CD14-positive monocyte (primary cell): ENCODE measurements around the gene RBM19. TPM values are rescaled to one million over a fixed set of nuclear protein-coding genes. Genes with fewer than 3 reads are reported as not detected.

ENCODE experiments used
- DNase-seq, 3 donors: peaks; one replicate each; pipeline ENCODE4 v3.0.0-alpha.2; 2011 to 2022
- H2AFZ ChIP-seq: 2 replicates; pipeline ENCODE4 v1.6.0; 2012; ENCODE audit warnings: mild to moderate bottlenecking, low read depth, low read length, inconsistent platforms; ENCODE audit not compliant: insufficient read depth, poor library complexity, severe bottlenecking
- H3K27ac ChIP-seq, 2 donors: 1 replicate in 1 of 2; 2 replicates in 1 of 2; pipeline ENCODE4 v1.5.1; 2012 to 2013; ENCODE audit warnings: low read length in 2 of 2, control low read depth in 1 of 2, inconsistent platforms in 1 of 2, low read depth in 1 of 2, mild to moderate bottlenecking in 1 of 2
- H3K27me3 ChIP-seq, 2 donors: one replicate each; pipeline versions ENCODE4 v1.6.0 to v1.6.1; 2011 to 2013; ENCODE audit warnings: low read length in 2 of 2; ENCODE audit not compliant: control insufficient read depth in 2 of 2, insufficient read depth in 2 of 2
- H3K36me3 ChIP-seq, 2 donors: replicated peaks in 1 of 2; 1 replicate in 1 of 2; 2 replicates in 1 of 2; pipeline versions ENCODE4 v1.5.1 to v1.6.1; 2012 to 2013; ENCODE audit warnings: low read length in 2 of 2, control low read depth in 1 of 2, inconsistent platforms in 1 of 2, mild to moderate bottlenecking in 1 of 2; ENCODE audit not compliant: insufficient read depth in 2 of 2, control insufficient read depth in 1 of 2
- H3K4me1 ChIP-seq, 2 donors: 1 replicate in 1 of 2; 2 replicates in 1 of 2; pipeline versions ENCODE4 v1.5.1 to v1.6.1; 2012 to 2013; ENCODE audit warnings: low read length in 2 of 2, control low read depth in 1 of 2, inconsistent platforms in 1 of 2, mild to moderate bottlenecking in 1 of 2, moderate library complexity in 1 of 2; ENCODE audit not compliant: insufficient read depth in 2 of 2, control insufficient read depth in 1 of 2
- H3K4me2 ChIP-seq: replicated peaks from 2 replicates; pipeline ENCODE3; 2012; ENCODE audit warnings: low read length, moderate library complexity, mild to moderate bottlenecking; ENCODE audit not compliant: poor library complexity, severe bottlenecking; ENCODE audit errors: extremely low read depth
- H3K4me3 ChIP-seq, 3 experiments: fragments of 200-600 bp in 1 of 3; sonication (generic) in 1 of 3; replicated peaks in 1 of 3; 1 replicate in 2 of 3; 2 replicates in 1 of 3; pipeline ENCODE4 v1.5.1; 2011 to 2013; ENCODE audit warnings: low read length in 3 of 3, mild to moderate bottlenecking in 3 of 3, control low read depth in 2 of 3, low read depth in 2 of 3, inconsistent platforms in 1 of 3, moderate library complexity in 1 of 3
- H3K79me2 ChIP-seq: 2 replicates; pipeline ENCODE4 v1.6.0; 2012; ENCODE audit warnings: mild to moderate bottlenecking, control low read depth, inconsistent platforms, low read length, moderate library complexity; ENCODE audit not compliant: insufficient read depth
- H3K9ac ChIP-seq: 2 replicates; pipeline ENCODE4 v1.6.0; 2017; ENCODE audit warnings: low read length, mild to moderate bottlenecking; ENCODE audit not compliant: insufficient read depth, poor library complexity, severe bottlenecking
- H3K9me3 ChIP-seq, 2 donors: replicated peaks in 1 of 2; 1 replicate in 1 of 2; 2 replicates in 1 of 2; pipeline versions ENCODE4 v1.5.1 to v1.6.1; 2012 to 2013; ENCODE audit warnings: low read length in 2 of 2, control low read depth in 1 of 2; ENCODE audit not compliant: control insufficient read depth in 1 of 2, insufficient read depth in 1 of 2
- H4K20me1 ChIP-seq: 2 replicates; pipeline ENCODE4 v1.6.0; 2012; ENCODE audit warnings: mild to moderate bottlenecking, low read length, control low read depth, moderate library complexity; ENCODE audit not compliant: insufficient read depth
- H3K27ac Mint-ChIP-seq, 7 donors: one replicate each; pipeline ENCODE4 v1.8.0; 2020; ENCODE audit warnings: mild to moderate bottlenecking in 7 of 7, mixed read lengths in 7 of 7, moderate library complexity in 6 of 7, inconsistent platforms in 2 of 7
- H3K27me3 Mint-ChIP-seq, 3 donors: one replicate each; pipeline ENCODE4 v1.8.0; 2021 to 2022; ENCODE audit warnings: low read depth in 3 of 3, mild to moderate bottlenecking in 3 of 3, mixed read lengths in 3 of 3, moderate library complexity in 3 of 3, inconsistent platforms in 1 of 3
- H3K36me3 Mint-ChIP-seq, 2 donors: one replicate each; pipeline ENCODE4 v1.8.0; 2020; ENCODE audit warnings: mixed read lengths in 2 of 2, inconsistent platforms in 1 of 2, mild to moderate bottlenecking in 1 of 2
- H3K4me1 Mint-ChIP-seq: one replicate; pipeline ENCODE4 v1.8.0; 2020; ENCODE audit warnings: mild to moderate bottlenecking, mixed read lengths
- H3K4me3 Mint-ChIP-seq, 2 donors: one replicate each; pipeline ENCODE4 v1.8.0; 2020; ENCODE audit warnings: mild to moderate bottlenecking in 2 of 2, mixed read lengths in 2 of 2, moderate library complexity in 1 of 2
- H3K9me3 Mint-ChIP-seq, 7 donors: one replicate each; pipeline ENCODE4 v1.8.0; 2020 to 2022; ENCODE audit warnings: mixed read lengths in 7 of 7, mild to moderate bottlenecking in 6 of 7, moderate library complexity in 6 of 7, inconsistent platforms in 2 of 7
- WGBS: methylation state at CpG from one replicate; pipeline ENCODE4 v1.1.5; 2013; ENCODE audit warnings: missing lambda C conversion rate; ENCODE audit not compliant: insufficient coverage; 5-methylcytosine and 5-hydroxymethylcytosine counted together
- intact Hi-C, 2 donors: fragments of 100-400 bp; cut with micrococcal nuclease; formaldehyde crosslinking; loops; one replicate each; pipeline versions ENCODE4 v1.15.0 to v1.15.1; 2023
- polyA plus RNA-seq, 3 donors: library from polyadenylated mRNA; depleted of rRNA in 1 of 3; unstranded in 2 of 3; stranded (reverse) in 1 of 3; fragments of 300-500 nt in 2 of 3; fragments of >200 nt in 1 of 3; fragmentation: Illumina TruSeq in 2 of 3; gene quantifications; 1 replicate in 2 of 3; 2 replicates in 1 of 3; pipeline ENCODE4 v1.2.3, GENCODE V29; 2012 to 2021
- TF ChIP-seq, protein P1 (sequence below): fragments of 200-600 bp; IDR thresholded peaks from one replicate; pipeline ENCODE4 v1.8.0; 2022; ENCODE audit warnings: antibody characterized with exemption, mild to moderate bottlenecking

Gene RBM19
- polyA plus RNA-seq, 3 donors, result 2.1 to 30.4 (median 2.2) TPM

DNA sequence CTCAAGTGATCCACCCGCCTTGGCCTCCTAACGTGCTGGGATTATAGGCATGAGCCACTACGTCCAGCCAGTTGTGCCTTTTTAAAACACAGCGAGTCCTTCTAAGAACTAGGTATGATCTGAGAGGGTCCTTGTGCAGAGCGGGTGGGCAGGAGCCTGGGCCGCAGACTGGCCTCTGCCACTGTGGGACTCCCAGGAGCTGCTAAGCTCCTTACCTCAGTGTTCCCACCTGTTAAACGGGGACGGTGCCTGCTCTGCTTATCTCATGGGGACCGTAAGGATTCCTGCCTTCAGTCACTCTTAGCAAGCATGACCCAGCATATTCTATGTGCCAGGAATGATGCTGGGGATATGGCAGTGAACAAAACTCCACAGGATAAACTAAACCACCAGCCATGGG, 136.9 kb downstream of the RBM19 start:
- intact Hi-C loops, result no loop called here
- H3K27ac Mint-ChIP-seq, result no peak overlapping the region
- H4K20me1 ChIP-seq, result no peaks in the 10 kb centered on the region
- TF ChIP-seq, protein P1, sequence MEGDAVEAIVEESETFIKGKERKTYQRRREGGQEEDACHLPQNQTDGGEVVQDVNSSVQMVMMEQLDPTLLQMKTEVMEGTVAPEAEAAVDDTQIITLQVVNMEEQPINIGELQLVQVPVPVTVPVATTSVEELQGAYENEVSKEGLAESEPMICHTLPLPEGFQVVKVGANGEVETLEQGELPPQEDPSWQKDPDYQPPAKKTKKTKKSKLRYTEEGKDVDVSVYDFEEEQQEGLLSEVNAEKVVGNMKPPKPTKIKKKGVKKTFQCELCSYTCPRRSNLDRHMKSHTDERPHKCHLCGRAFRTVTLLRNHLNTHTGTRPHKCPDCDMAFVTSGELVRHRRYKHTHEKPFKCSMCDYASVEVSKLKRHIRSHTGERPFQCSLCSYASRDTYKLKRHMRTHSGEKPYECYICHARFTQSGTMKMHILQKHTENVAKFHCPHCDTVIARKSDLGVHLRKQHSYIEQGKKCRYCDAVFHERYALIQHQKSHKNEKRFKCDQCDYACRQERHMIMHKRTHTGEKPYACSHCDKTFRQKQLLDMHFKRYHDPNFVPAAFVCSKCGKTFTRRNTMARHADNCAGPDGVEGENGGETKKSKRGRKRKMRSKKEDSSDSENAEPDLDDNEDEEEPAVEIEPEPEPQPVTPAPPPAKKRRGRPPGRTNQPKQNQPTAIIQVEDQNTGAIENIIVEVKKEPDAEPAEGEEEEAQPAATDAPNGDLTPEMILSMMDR, result no peak
- H3K4me3 Mint-ChIP-seq, result no peak overlapping the region
- no peaks in the 10 kb centered on the region for H3K36me3 ChIP-seq
- H3K79me2 ChIP-seq, result no peaks in the 10 kb centered on the region
- no peaks in the 10 kb centered on the region for H3K4me1 Mint-ChIP-seq
- H3K9me3 ChIP-seq, result no peaks in the 10 kb centered on the region
- no peak overlapping the region for H3K27ac ChIP-seq
- H3K4me2 ChIP-seq, result no peak overlapping the region
- DNase-seq, result no peak
- peaks cover 5 to 17% of the 10 kb centered on the region in 2 donors for H3K36me3 Mint-ChIP-seq
- H3K9ac ChIP-seq, result no peak overlapping the region
- H3K4me3 ChIP-seq, result no peak overlapping the region
- 100% methylated on average over 7 of the region's 9 CpGs for WGBS
- H2AFZ ChIP-seq, result no peak overlapping the region
- no peaks in the 10 kb centered on the region for H3K4me1 ChIP-seq
- H3K27me3 ChIP-seq, result no peaks in the 10 kb centered on the region
- no peaks in the 10 kb centered on the region for H3K27me3 Mint-ChIP-seq
- no peaks in the 10 kb centered on the region for H3K9me3 Mint-ChIP-seq

DNA sequence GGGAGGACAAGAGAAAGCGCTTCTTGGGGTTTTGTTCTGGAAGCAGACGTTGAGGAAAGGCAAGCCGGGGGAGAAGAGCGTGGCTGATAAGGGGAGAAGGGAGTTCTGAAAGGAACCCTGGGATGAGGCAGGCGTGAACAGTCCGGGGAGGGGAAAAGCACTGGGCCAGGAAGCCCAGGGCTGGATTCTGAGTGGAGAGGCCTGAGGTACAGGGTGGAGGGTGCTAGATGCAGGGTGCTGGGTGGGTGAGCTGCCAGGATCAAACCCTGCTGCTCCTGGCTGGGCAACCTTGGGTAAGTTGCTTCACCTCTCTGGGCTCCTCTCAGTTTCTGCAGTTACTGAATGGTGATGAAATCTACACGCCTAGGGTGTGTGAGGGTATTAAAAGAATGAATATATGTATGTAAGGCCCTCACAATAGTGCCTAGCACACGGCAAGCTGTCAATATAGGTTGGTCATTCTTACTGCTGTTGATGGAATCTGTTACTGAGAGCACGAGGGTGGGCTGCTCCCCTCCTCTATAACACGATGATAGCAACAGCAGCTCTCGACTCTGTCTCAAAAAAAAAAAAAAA, 138.5 kb downstream of the RBM19 start:
- no peak overlapping the region for H3K4me2 ChIP-seq
- DNase-seq, result no peak
- Mint-ChIP-seq H3K4me1 (no peaks in the 10 kb centered on the region), H3K9me3 (no peaks in the 10 kb centered on the region), H3K27me3 (no peaks in the 10 kb centered on the region), H3K27ac (no peak overlapping the region), H3K36me3 (peaks cover 4 to 5% of the 10 kb centered on the region in 2 donors), H3K4me3 (no peak overlapping the region)
- 84% methylated on average over 5 of the region's 11 CpGs for WGBS
- no peak overlapping the region for H3K27ac ChIP-seq
- H2AFZ ChIP-seq, result no peak overlapping the region
- no peaks in the 10 kb centered on the region for H3K79me2 ChIP-seq
- H3K36me3 ChIP-seq, result no peaks in the 10 kb centered on the region
- no peak overlapping the region for H3K9ac ChIP-seq
- intact Hi-C loops, result no loop called here
- no peak overlapping the region for H3K4me3 ChIP-seq
- no peaks in the 10 kb centered on the region for H3K9me3 ChIP-seq
- TF ChIP-seq, protein P1, result no peak
- H3K4me1 ChIP-seq, result no peaks in the 10 kb centered on the region
- no peaks in the 10 kb centered on the region for H3K27me3 ChIP-seq
- H4K20me1 ChIP-seq, result no peaks in the 10 kb centered on the region
